HL-60 (cell line): ENCODE results near the gene U2AF1L4.

Experiments used
- DNase-seq, 2 experiments: peaks; one replicate each; pipeline ENCODE4 v3.0.0-alpha.2; 2010 to 2020; ENCODE audit warnings: low read depth in 1 of 2, low spot score in 1 of 2
- H3K27ac ChIP-seq: fragments of 250-450 bp; sonication (Bioruptor Pico); replicated peaks from 2 replicates; pipeline ENCODE4 v1.5.1; 2020; ENCODE audit warnings: mild to moderate bottlenecking, moderate library complexity
- H3K27me3 ChIP-seq: fragments of 250-450 bp; sonication (Bioruptor Pico); 2 replicates; pipeline ENCODE4 v1.5.1; 2021; ENCODE audit warnings: mild to moderate bottlenecking, moderate library complexity; ENCODE audit not compliant: insufficient read depth, poor library complexity, severe bottlenecking
- H3K4me3 ChIP-seq: replicated peaks from 2 replicates; pipeline ENCODE4 v1.5.1; 2011; ENCODE audit warnings: mild to moderate bottlenecking, control low read depth, low read length; ENCODE audit not compliant: insufficient read depth
- GABPA ChIP-seq: IDR thresholded peaks from 2 replicates; pipeline ENCODE4 v1.6.1; 2012; ENCODE audit warnings: low read depth
- POLR2AphosphoS5 ChIP-seq: IDR thresholded peaks from 2 replicates; pipeline ENCODE4 v1.6.1; 2012; ENCODE audit warnings: low read depth
- SPI1 ChIP-seq: IDR thresholded peaks from 2 replicates; pipeline ENCODE4 v1.6.1; 2012; ENCODE audit warnings: low read depth, mild to moderate bottlenecking, borderline replicate concordance
- TF ChIP-seq, protein P1 (sequence below): IDR thresholded peaks from one replicate; pipeline ENCODE4 v1.5.1; 2011; ENCODE audit warnings: low read length, control low read depth, inconsistent platforms; ENCODE audit not compliant: insufficient read depth
- TF ChIP-seq, protein P2 (sequence below): IDR thresholded peaks from 2 replicates; pipeline ENCODE4 v1.6.1; 2012; ENCODE audit warnings: low read depth; ENCODE audit not compliant: insufficient replicate concordance

U2AF1L4 gene

DNA sequence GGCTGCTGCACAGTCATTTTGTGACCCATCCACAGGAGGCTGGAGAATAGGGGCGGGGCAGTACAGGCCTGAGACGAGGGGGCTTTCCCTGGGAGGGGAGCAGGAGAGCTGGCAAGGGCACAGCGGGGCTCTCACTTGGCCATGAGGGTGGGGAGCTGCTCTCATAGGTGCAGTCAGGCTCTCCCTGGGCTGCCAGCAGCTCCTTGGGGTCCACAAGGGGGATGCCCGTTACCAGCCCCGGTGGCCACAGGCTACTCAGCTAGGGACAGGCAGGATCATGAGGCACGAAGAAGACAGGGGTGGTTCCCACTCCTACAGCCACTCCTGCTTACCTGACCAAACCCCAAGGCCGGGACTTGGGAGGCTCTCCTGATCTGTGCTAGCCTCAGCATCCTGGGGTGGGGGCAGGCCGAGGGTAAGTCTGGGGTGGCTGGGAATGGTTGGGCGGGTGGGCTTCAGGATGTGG lies 46.6 kb upstream of the U2AF1L4 start:
- Histone ChIP-seq H3K27me3 (peaks cover 4% of the 10 kb centered on the region), H3K27ac (no peak overlapping the region), H3K4me3 (no peak overlapping the region)
- DNase-seq, result no peak
- no peak for TF ChIP-seq GABPA
- TF ChIP-seq, protein P1, sequence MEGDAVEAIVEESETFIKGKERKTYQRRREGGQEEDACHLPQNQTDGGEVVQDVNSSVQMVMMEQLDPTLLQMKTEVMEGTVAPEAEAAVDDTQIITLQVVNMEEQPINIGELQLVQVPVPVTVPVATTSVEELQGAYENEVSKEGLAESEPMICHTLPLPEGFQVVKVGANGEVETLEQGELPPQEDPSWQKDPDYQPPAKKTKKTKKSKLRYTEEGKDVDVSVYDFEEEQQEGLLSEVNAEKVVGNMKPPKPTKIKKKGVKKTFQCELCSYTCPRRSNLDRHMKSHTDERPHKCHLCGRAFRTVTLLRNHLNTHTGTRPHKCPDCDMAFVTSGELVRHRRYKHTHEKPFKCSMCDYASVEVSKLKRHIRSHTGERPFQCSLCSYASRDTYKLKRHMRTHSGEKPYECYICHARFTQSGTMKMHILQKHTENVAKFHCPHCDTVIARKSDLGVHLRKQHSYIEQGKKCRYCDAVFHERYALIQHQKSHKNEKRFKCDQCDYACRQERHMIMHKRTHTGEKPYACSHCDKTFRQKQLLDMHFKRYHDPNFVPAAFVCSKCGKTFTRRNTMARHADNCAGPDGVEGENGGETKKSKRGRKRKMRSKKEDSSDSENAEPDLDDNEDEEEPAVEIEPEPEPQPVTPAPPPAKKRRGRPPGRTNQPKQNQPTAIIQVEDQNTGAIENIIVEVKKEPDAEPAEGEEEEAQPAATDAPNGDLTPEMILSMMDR, result no peak
- TF ChIP-seq, protein P2, sequence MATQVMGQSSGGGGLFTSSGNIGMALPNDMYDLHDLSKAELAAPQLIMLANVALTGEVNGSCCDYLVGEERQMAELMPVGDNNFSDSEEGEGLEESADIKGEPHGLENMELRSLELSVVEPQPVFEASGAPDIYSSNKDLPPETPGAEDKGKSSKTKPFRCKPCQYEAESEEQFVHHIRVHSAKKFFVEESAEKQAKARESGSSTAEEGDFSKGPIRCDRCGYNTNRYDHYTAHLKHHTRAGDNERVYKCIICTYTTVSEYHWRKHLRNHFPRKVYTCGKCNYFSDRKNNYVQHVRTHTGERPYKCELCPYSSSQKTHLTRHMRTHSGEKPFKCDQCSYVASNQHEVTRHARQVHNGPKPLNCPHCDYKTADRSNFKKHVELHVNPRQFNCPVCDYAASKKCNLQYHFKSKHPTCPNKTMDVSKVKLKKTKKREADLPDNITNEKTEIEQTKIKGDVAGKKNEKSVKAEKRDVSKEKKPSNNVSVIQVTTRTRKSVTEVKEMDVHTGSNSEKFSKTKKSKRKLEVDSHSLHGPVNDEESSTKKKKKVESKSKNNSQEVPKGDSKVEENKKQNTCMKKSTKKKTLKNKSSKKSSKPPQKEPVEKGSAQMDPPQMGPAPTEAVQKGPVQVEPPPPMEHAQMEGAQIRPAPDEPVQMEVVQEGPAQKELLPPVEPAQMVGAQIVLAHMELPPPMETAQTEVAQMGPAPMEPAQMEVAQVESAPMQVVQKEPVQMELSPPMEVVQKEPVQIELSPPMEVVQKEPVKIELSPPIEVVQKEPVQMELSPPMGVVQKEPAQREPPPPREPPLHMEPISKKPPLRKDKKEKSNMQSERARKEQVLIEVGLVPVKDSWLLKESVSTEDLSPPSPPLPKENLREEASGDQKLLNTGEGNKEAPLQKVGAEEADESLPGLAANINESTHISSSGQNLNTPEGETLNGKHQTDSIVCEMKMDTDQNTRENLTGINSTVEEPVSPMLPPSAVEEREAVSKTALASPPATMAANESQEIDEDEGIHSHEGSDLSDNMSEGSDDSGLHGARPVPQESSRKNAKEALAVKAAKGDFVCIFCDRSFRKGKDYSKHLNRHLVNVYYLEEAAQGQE, result no peak
- TF ChIP-seq SPI1, result no peak
- no peak for TF ChIP-seq POLR2AphosphoS5

DNA sequence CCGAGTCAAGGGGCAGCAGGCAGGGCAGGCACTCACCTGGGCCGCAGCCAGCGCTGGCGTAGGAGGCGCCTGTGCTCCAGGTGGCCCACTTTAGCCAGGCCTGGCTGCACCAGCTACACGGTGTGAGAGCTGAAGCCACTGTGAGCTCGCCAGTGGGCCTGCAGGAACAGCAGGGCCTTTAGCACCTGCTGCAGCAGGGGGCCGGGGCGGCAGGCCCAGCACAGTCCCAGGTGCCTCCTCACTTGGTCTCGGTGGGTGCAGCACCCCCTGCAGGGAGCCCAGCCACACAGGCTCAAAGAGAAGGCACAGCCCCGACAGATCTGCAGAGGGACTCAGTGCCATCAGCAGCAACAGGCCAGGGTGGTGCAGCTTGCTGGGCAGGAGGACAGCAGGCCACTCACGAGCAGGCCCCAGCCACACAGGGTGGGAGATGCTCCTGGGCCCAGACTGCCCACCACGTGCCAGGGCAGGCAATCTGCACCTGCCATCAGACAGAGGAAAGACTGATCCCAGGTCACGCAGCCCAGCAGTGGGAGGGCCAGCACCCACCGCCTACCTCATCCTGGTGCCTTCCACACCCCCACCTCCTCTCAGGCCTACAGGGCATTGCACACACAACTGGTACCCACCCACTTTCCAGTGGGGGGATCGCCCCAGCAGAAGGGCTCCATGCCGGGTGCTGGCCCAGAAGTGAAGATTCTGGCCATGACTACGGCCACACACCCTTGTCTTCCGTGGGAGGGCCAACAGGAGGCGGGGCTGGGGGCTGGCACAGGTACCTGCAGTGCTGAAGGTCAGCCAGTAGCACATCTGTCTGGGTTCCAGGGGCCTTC lies 46.0 kb upstream of the U2AF1L4 start:
- Histone ChIP-seq H3K27ac (no peak overlapping the region), H3K4me3 (no peak overlapping the region)
- TF ChIP-seq, protein P2, result no peak
- TF ChIP-seq SPI1, result no peak
- no peak for TF ChIP-seq POLR2AphosphoS5
- TF ChIP-seq, protein P1, result no peak
- TF ChIP-seq GABPA, result no peak

DNA sequence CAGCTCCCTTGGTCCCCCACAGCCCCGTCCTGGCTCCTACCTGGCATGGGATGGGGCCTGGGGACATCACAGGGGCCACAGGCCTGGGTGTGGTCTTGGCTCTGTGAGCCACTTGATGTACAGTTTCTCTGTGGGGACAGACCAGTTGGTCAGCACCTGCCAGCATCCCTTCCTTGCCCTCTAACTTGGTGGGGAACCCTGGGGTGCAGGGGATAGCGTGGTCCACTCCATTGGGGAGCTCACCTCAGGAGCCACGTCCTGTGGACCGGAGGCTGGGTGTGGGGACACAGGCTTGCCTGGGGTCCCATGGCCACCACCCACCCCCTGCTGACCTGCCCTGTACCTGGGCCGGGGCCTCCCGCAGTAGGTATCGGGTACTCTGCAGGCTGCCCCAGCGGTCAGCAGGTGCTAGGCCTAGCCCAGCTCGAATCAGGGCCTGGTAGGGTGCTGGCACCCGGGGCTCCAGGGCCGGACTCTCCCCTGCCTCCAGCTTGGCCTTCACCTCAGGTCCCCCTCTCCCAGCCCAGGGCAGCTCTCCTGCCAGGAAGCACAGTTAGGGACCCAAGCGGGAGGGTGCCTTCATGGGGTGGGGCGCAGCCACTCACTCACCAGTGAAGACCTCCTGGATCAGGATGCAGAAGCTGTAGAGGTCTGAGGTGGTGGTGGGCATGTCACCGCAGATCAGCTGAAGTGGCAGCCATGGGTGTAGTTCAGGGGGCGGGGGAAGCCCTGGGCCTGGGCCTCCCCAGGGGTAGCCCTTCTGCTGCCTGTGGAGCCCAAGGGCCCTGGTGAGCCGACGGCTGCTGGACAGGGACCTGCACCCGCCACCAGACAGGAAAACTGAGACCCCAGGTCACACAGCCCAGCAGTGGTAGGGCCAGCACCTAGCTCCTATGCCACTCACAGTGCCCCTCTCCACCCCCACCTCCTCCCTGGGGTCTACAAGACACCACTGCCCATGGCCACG lies 45.0 kb upstream of the U2AF1L4 start:
- H3K4me3 ChIP-seq, result no peak overlapping the region
- TF ChIP-seq, protein P2, result no peak
- TF ChIP-seq GABPA (no peak), SPI1 (no peak), POLR2AphosphoS5 (no peak)
- TF ChIP-seq, protein P1, result no peak
- no peak overlapping the region for H3K27ac ChIP-seq
- DNase-seq, result no peak
- no peaks in the 10 kb centered on the region for H3K27me3 ChIP-seq

More for the DNA sequence above, 46.0 kb upstream of the U2AF1L4 start:
- no peaks in the 10 kb centered on the region for H3K27me3 ChIP-seq
- DNase-seq, result no peak
